Lower leg skin (tissue), 3 donors: Measurements from ENCODE around the gene EPS8L1.

Source experiments
- CTCF ChIP-seq, 3 donors: fragments of 450-650 bp; IDR thresholded peaks; one replicate each; pipeline ENCODE4 v1.5.1; 2016; ENCODE audit warnings: antibody characterized with exemption in 3 of 3, mild to moderate bottlenecking in 3 of 3, moderate library complexity in 2 of 3
- POLR2A ChIP-seq, 2 donors: fragments of 450-650 bp; IDR thresholded peaks; one replicate each; pipeline ENCODE4 v1.6.1; 2016 to 2017; ENCODE audit warnings: antibody characterized with exemption in 2 of 2, mild to moderate bottlenecking in 1 of 2, moderate library complexity in 1 of 2

GRCh38 chr19:55119053-55119452, 43.4 kb downstream of the EPS8L1 start:
- TF ChIP-seq CTCF (IDR thresholded peaks at IDR 0.05): no peak
- no peak for TF ChIP-seq POLR2A (IDR thresholded peaks at IDR 0.05)
